KMS-11 (cell line): ENCODE results near the gene ST7L.

Source experiments
- H2AFZ ChIP-seq: fragments of 200-600 bp; sonication (generic); 2 replicates; pipeline ENCODE4 v1.6.1; 2016; ENCODE audit warnings: antibody characterized with exemption, mixed run types, low read depth
- H3K27ac ChIP-seq: fragments of 200-600 bp; sonication (generic); 2 replicates; pipeline ENCODE4 v1.6.1; 2016; ENCODE audit warnings: mild to moderate bottlenecking, mixed run types
- H3K27me3 ChIP-seq: fragments of 200-600 bp; sonication (generic); 2 replicates; pipeline ENCODE4 v1.6.1; 2017; ENCODE audit warnings: mild to moderate bottlenecking, low read depth, mixed run types, moderate library complexity; ENCODE audit not compliant: insufficient read depth
- H3K36me3 ChIP-seq: fragments of 200-600 bp; sonication (generic); 2 replicates; pipeline ENCODE4 v1.6.1; 2017; ENCODE audit warnings: mild to moderate bottlenecking, mixed run types; ENCODE audit not compliant: insufficient read depth
- H3K4me1 ChIP-seq: fragments of 200-600 bp; sonication (generic); 2 replicates; pipeline ENCODE4 v1.6.1; 2016; ENCODE audit warnings: mild to moderate bottlenecking, low read depth, mixed run types; ENCODE audit not compliant: poor library complexity, severe bottlenecking
- H3K4me2 ChIP-seq: fragments of 200-600 bp; sonication (generic); 2 replicates; pipeline ENCODE4 v1.7.0; 2016; ENCODE audit warnings: mild to moderate bottlenecking, mixed run types
- H3K4me3 ChIP-seq: fragments of 200-600 bp; sonication (generic); IDR thresholded peaks from 2 replicates; pipeline ENCODE4 v1.6.1; 2017; ENCODE audit warnings: low read depth, low read length, mixed read lengths; ENCODE audit not compliant: insufficient read depth
- H3K79me2 ChIP-seq: fragments of 200-600 bp; sonication (generic); 2 replicates; pipeline ENCODE4 v1.6.1; 2016; ENCODE audit warnings: low read depth, mixed run types; ENCODE audit not compliant: insufficient read depth
- H3K9ac ChIP-seq: fragments of 200-600 bp; sonication (generic); 2 replicates; pipeline ENCODE4 v1.6.1; 2016; ENCODE audit warnings: mild to moderate bottlenecking, mixed run types
- H4K20me1 ChIP-seq: fragments of 200-600 bp; sonication (generic); 2 replicates; pipeline ENCODE4 v1.6.1; 2016; ENCODE audit warnings: mild to moderate bottlenecking, mixed run types; ENCODE audit not compliant: insufficient read depth
- TF ChIP-seq, protein P1 (sequence below): fragments of 200-600 bp; sonication (generic); conservative IDR thresholded peaks from 2 replicates; pipeline ENCODE4 v1.6.1; 2017; ENCODE audit warnings: low read depth, mild to moderate bottlenecking, antibody characterized with exemption, low read length, moderate library complexity, mixed read lengths

The ST7L gene

GRCh38 chr1:112594208-112594876, 24.6 kb downstream of the ST7L start:
- no peak overlapping the region for H3K9ac ChIP-seq
- no peak overlapping the region for H3K4me2 ChIP-seq
- no peaks in the 10 kb centered on the region for H4K20me1 ChIP-seq
- no peaks in the 10 kb centered on the region for H3K36me3 ChIP-seq
- H2AFZ ChIP-seq: no peak overlapping the region
- TF ChIP-seq, protein P1, sequence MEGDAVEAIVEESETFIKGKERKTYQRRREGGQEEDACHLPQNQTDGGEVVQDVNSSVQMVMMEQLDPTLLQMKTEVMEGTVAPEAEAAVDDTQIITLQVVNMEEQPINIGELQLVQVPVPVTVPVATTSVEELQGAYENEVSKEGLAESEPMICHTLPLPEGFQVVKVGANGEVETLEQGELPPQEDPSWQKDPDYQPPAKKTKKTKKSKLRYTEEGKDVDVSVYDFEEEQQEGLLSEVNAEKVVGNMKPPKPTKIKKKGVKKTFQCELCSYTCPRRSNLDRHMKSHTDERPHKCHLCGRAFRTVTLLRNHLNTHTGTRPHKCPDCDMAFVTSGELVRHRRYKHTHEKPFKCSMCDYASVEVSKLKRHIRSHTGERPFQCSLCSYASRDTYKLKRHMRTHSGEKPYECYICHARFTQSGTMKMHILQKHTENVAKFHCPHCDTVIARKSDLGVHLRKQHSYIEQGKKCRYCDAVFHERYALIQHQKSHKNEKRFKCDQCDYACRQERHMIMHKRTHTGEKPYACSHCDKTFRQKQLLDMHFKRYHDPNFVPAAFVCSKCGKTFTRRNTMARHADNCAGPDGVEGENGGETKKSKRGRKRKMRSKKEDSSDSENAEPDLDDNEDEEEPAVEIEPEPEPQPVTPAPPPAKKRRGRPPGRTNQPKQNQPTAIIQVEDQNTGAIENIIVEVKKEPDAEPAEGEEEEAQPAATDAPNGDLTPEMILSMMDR: no peak
- H3K27ac ChIP-seq: no peak overlapping the region
- no peaks in the 10 kb centered on the region for H3K79me2 ChIP-seq
- no peak overlapping the region for H3K4me3 ChIP-seq
- H3K4me1 ChIP-seq: no peaks in the 10 kb centered on the region
- H3K27me3 ChIP-seq: no peaks in the 10 kb centered on the region

GRCh38 chr1:112589766-112590165, 29.2 kb downstream of the ST7L start:
- Histone ChIP-seq H3K4me1 (no peaks in the 10 kb centered on the region), H3K79me2 (no peaks in the 10 kb centered on the region), H4K20me1 (no peaks in the 10 kb centered on the region), H3K4me3 (no peak overlapping the region), H3K27me3 (no peaks in the 10 kb centered on the region), H2AFZ (no peak overlapping the region), H3K27ac (no peak overlapping the region), H3K36me3 (no peaks in the 10 kb centered on the region), H3K4me2 (no peak overlapping the region), H3K9ac (no peak overlapping the region)
- TF ChIP-seq, protein P1: no peak

GRCh38 chr1:112583366-112583765, 35.6 kb downstream of the ST7L start:
- no peak overlapping the region for H3K4me2 ChIP-seq
- H3K36me3 ChIP-seq: no peaks in the 10 kb centered on the region
- no peak overlapping the region for H3K9ac ChIP-seq
- no peaks in the 10 kb centered on the region for H3K27me3 ChIP-seq
- H3K4me1 ChIP-seq: no peaks in the 10 kb centered on the region
- H3K4me3 ChIP-seq: no peak overlapping the region
- H3K79me2 ChIP-seq: no peaks in the 10 kb centered on the region
- no peaks in the 10 kb centered on the region for H4K20me1 ChIP-seq
- H2AFZ ChIP-seq: no peak overlapping the region
- no peak overlapping the region for H3K27ac ChIP-seq
- TF ChIP-seq, protein P1: no peak

GRCh38 chr1:112581586-112582192, 37.3 kb downstream of the ST7L start:
- no peak overlapping the region for H3K27ac ChIP-seq
- no peaks in the 10 kb centered on the region for H3K36me3 ChIP-seq

More at GRCh38 chr1:112581586-112582192, 37.3 kb downstream of the ST7L start:
- no peak overlapping the region for H3K4me2 ChIP-seq
- TF ChIP-seq, protein P1: no peak
- H3K4me3 ChIP-seq: no peak overlapping the region
- H3K4me1 ChIP-seq: no peaks in the 10 kb centered on the region
- H3K79me2 ChIP-seq: no peaks in the 10 kb centered on the region
- no peaks in the 10 kb centered on the region for H3K27me3 ChIP-seq
- H4K20me1 ChIP-seq: no peaks in the 10 kb centered on the region
- H3K9ac ChIP-seq: no peak overlapping the region
- H2AFZ ChIP-seq: no peak overlapping the region
